ENCODE measurements around the gene REXO1. TPM values are rescaled to one million over a fixed set of nuclear protein-coding genes. Genes with fewer than 3 reads are reported as not detected.

REXO1 gene
- total and polyA plus RNA-seq, 2 donors from 2014 or later = 12.1 to 36.8 TPM

DNA sequence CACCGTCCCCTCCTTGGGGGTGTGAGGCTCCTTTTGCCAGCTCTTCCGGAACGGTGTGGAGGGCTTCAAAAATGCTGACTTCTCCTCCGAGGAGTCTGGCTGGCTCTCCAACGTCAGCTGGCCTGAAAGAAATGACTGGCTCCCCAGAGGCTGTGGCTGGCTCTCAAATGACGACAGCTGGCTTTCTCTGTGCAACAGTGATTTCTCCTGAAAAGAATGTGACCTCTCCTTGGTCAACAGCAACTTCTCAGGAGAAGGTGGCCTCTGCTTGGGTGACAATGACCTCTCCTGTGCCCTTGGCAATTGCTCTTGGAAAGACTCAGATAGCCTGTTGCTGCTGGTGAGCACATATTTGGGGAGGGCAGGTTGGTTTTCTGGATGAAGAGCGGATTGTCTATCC, 65.8 kb downstream of the REXO1 start:
- H3K36me3 ChIP-seq (ENCODE audit: control insufficient read depth in 2 of 3, insufficient read depth in 3 of 3, low read length in 3 of 3) = no peaks in the 10 kb centered on the region
- intact Hi-C loops (cut with DNase I) = no loop called here
- H3K27me3 ChIP-seq (ENCODE audit: control insufficient read depth, insufficient read depth, low read length) = peaks cover 17% of the 10 kb centered on the region
- H3K4me3 ChIP-seq (ENCODE audit: low read length in 3 of 3) = no peak overlapping the region
- FAIRE-seq (no peak), DNase-seq (no peak)
- TF ChIP-seq, protein P1, sequence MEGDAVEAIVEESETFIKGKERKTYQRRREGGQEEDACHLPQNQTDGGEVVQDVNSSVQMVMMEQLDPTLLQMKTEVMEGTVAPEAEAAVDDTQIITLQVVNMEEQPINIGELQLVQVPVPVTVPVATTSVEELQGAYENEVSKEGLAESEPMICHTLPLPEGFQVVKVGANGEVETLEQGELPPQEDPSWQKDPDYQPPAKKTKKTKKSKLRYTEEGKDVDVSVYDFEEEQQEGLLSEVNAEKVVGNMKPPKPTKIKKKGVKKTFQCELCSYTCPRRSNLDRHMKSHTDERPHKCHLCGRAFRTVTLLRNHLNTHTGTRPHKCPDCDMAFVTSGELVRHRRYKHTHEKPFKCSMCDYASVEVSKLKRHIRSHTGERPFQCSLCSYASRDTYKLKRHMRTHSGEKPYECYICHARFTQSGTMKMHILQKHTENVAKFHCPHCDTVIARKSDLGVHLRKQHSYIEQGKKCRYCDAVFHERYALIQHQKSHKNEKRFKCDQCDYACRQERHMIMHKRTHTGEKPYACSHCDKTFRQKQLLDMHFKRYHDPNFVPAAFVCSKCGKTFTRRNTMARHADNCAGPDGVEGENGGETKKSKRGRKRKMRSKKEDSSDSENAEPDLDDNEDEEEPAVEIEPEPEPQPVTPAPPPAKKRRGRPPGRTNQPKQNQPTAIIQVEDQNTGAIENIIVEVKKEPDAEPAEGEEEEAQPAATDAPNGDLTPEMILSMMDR (IDR thresholded peaks at IDR 0.05; ENCODE audit: borderline replicate concordance, extremely low read depth, insufficient read depth) = no peak
- H3K4me1 ChIP-seq (ENCODE audit: control insufficient read depth in 2 of 3, insufficient read depth in 2 of 3, low read depth in 1 of 3, low read length in 3 of 3) = no peaks in the 10 kb centered on the region
- H3K27ac ChIP-seq (ENCODE audit: low read depth in 2 of 2, low read length in 2 of 2) = no peak overlapping the region
- no peak overlapping the region for H3K9ac ChIP-seq (ENCODE audit: low read length in 3 of 3)
- H3K9me3 ChIP-seq (ENCODE audit: control insufficient read depth in 2 of 3, insufficient read depth in 1 of 3, low read length in 3 of 3) = peaks cover 0 to 15% (median 5%) of the 10 kb centered on the region in 3 donors

DNA sequence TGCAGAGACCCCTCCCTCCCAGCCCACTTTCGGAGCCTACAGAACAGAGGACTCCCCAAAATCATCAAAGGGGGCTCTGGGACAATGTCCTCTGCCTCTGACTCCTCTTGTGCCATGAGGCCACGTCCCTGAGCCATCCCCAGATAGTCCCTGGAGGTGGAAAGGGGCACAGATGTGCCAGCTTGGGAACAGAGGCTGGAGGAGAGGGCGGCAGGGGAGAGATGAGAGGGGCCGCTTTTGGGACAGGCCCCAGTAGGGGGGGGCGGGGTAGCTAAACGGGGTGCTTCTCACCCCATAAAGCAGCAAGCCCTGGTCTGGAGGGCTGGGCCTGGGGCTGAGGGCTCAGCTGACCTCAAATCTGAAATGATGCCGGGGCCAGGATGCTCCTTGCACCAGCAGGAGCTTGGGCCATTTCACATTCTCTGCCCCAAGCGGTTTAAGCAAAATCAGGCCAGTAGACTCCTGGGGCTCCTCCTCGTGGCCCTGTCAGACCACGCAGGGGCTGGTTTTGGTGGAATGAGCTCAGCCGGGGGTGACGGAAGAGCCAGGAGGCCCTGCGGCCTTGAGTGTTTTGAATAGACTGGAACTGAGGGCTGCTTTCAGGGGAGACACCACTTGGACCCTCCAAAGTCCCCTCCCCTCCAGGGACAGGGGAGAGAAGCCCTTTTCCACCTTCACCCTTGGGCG, 67.9 kb downstream of the REXO1 start:
- peaks cover 25% of the 10 kb centered on the region for H3K27me3 ChIP-seq (ENCODE audit: control insufficient read depth, insufficient read depth, low read length)
- TF ChIP-seq, protein P1 (IDR thresholded peaks at IDR 0.05; ENCODE audit: borderline replicate concordance, extremely low read depth, insufficient read depth) = no peak
- H3K9ac ChIP-seq (ENCODE audit: low read length in 3 of 3) = no peak overlapping the region
- H3K9me3 ChIP-seq (ENCODE audit: control insufficient read depth in 2 of 3, insufficient read depth in 1 of 3, low read length in 3 of 3) = peaks cover 0 to 15% (median 5%) of the 10 kb centered on the region in 3 donors
- no peak for FAIRE-seq
- peak in 4 of 5 donors; percentile 37 to 55 (median 45) for DNase-seq
- intact Hi-C loops (cut with DNase I) = no loop called here
- no peak overlapping the region for H3K27ac ChIP-seq (ENCODE audit: low read depth in 2 of 2, low read length in 2 of 2)
- H3K4me1 ChIP-seq (ENCODE audit: control insufficient read depth in 2 of 3, insufficient read depth in 2 of 3, low read depth in 1 of 3, low read length in 3 of 3) = no peaks in the 10 kb centered on the region
- no peaks in the 10 kb centered on the region for H3K36me3 ChIP-seq (ENCODE audit: control insufficient read depth in 2 of 3, insufficient read depth in 3 of 3, low read length in 3 of 3)
- H3K4me3 ChIP-seq (ENCODE audit: low read length in 3 of 3) = no peak overlapping the region

DNA sequence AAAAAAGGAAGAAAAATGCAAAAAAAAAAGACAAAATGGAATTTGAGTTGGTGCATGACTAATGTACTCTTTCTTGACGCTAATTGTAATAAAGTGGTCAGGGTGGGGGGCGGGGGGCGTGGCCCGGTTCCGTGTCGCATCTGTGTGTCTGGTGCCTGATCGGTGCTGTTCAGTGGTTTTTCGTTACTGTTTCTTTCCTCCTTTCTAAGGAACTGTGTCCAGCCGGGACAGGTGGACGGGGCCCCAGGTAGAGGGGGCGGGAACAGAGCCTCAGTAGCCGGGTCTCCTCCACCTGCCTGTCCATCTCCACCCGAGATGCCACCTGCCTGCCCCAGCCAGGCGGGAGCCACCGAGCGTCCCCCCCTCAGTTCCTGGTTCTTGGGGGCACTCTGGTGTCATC, 68.7 kb downstream of the REXO1 start:
- H3K27me3 ChIP-seq (ENCODE audit: control insufficient read depth, insufficient read depth, low read length) = peaks cover 31% of the 10 kb centered on the region

More for the DNA sequence above, 68.7 kb downstream of the REXO1 start:
- FAIRE-seq (no peak), DNase-seq (peak in 1 of 5 donors; percentile 29)
- TF ChIP-seq, protein P1 (IDR thresholded peaks at IDR 0.05; ENCODE audit: borderline replicate concordance, extremely low read depth, insufficient read depth) = no peak
- Histone ChIP-seq H3K4me3 (ENCODE audit: low read length in 3 of 3) (no peak overlapping the region), H3K36me3 (ENCODE audit: control insufficient read depth in 2 of 3, insufficient read depth in 3 of 3, low read length in 3 of 3) (no peaks in the 10 kb centered on the region), H3K4me1 (ENCODE audit: control insufficient read depth in 2 of 3, insufficient read depth in 2 of 3, low read depth in 1 of 3, low read length in 3 of 3) (no peaks in the 10 kb centered on the region), H3K27ac (ENCODE audit: low read depth in 2 of 2, low read length in 2 of 2) (no peak overlapping the region), H3K9ac (ENCODE audit: low read length in 3 of 3) (no peak overlapping the region), H3K9me3 (ENCODE audit: control insufficient read depth in 2 of 3, insufficient read depth in 1 of 3, low read length in 3 of 3) (peaks cover 0 to 15% (median 5%) of the 10 kb centered on the region in 3 donors)
- intact Hi-C loops (cut with DNase I) = no loop called here
